HEK293 (cell line): ENCODE results near the gene YPEL1.

Experiments
- BCL6B ChIP-seq: fragments of 450-650 bp; formaldehyde crosslinking; IDR thresholded peaks from 2 replicates; pipeline ENCODE4 v1.5.1; 2017; ENCODE audit warnings: missing biosample characterization, missing genetic modification characterization
- EGR2 ChIP-seq: fragments of 450-650 bp; formaldehyde crosslinking; IDR thresholded peaks from 2 replicates; pipeline ENCODE4 v1.5.1; 2016; ENCODE audit warnings: low read depth, missing biosample characterization, missing genetic modification characterization
- MYNN ChIP-seq: fragments of 450-650 bp; formaldehyde crosslinking; IDR thresholded peaks from 2 replicates; pipeline ENCODE4 v1.5.1; 2016; ENCODE audit warnings: missing biosample characterization, missing genetic modification characterization, borderline replicate concordance
- MZF1 ChIP-seq: fragments of 450-650 bp; formaldehyde crosslinking; IDR thresholded peaks from 2 replicates; pipeline ENCODE4 v1.5.1; 2017; ENCODE audit warnings: missing biosample characterization, missing genetic modification characterization, borderline replicate concordance
- PRDM4 ChIP-seq: fragments of 450-650 bp; formaldehyde crosslinking; IDR thresholded peaks from 2 replicates; pipeline ENCODE4 v1.5.1; 2017; ENCODE audit warnings: missing biosample characterization, missing genetic modification characterization
- SP3 ChIP-seq: fragments of 450-650 bp; formaldehyde crosslinking; IDR thresholded peaks from 2 replicates; pipeline ENCODE4 v1.5.1; 2016; ENCODE audit warnings: missing biosample characterization, missing genetic modification characterization
- SP7 ChIP-seq: fragments of 450-650 bp; formaldehyde crosslinking; IDR thresholded peaks from 2 replicates; pipeline ENCODE4 v1.5.1; 2016; ENCODE audit warnings: missing biosample characterization, missing genetic modification characterization
- ZFP37 ChIP-seq: fragments of 450-650 bp; formaldehyde crosslinking; IDR thresholded peaks from 2 replicates; pipeline ENCODE4 v1.5.1; 2016; ENCODE audit warnings: missing biosample characterization, missing genetic modification characterization
- ZFP69B ChIP-seq: fragments of 450-650 bp; formaldehyde crosslinking; IDR thresholded peaks from 2 replicates; pipeline ENCODE4 v1.5.1; 2016; ENCODE audit warnings: missing biosample characterization, missing genetic modification characterization
- ZIC2 ChIP-seq: fragments of 450-650 bp; formaldehyde crosslinking; IDR thresholded peaks from 2 replicates; pipeline ENCODE4 v1.5.1; 2016; ENCODE audit warnings: missing biosample characterization, missing genetic modification characterization
- ZNF121 ChIP-seq: fragments of 450-650 bp; formaldehyde crosslinking; IDR thresholded peaks from 2 replicates; pipeline ENCODE4 v1.5.1; 2016; ENCODE audit warnings: missing biosample characterization, missing genetic modification characterization
- ZNF138 ChIP-seq: fragments of 450-650 bp; formaldehyde crosslinking; IDR thresholded peaks from 2 replicates; pipeline ENCODE4 v1.5.1; 2016; ENCODE audit warnings: missing biosample characterization, missing genetic modification characterization, borderline replicate concordance
- ZNF148 ChIP-seq: fragments of 450-650 bp; formaldehyde crosslinking; IDR thresholded peaks from 2 replicates; pipeline ENCODE4 v1.5.0; 2017; ENCODE audit warnings: missing biosample characterization, missing genetic modification characterization, borderline replicate concordance
- ZNF211 ChIP-seq: fragments of 450-650 bp; formaldehyde crosslinking; IDR thresholded peaks from 2 replicates; pipeline ENCODE4 v1.5.1; 2016; ENCODE audit warnings: low read depth, missing biosample characterization, missing genetic modification characterization
- ZNF214 ChIP-seq: fragments of 450-650 bp; formaldehyde crosslinking; IDR thresholded peaks from 2 replicates; pipeline ENCODE4 v1.5.1; 2017; ENCODE audit warnings: missing biosample characterization, mild to moderate bottlenecking, missing genetic modification characterization, borderline replicate concordance
- ZNF24 ChIP-seq: fragments of 450-650 bp; formaldehyde crosslinking; IDR thresholded peaks from 2 replicates; pipeline ENCODE4 v1.5.1; 2016; ENCODE audit warnings: missing biosample characterization, missing genetic modification characterization
- ZNF362 ChIP-seq: fragments of 450-650 bp; formaldehyde crosslinking; IDR thresholded peaks from 2 replicates; pipeline ENCODE4 v1.5.1; 2016; ENCODE audit warnings: missing biosample characterization, missing genetic modification characterization
- ZNF544 ChIP-seq: fragments of 450-650 bp; formaldehyde crosslinking; IDR thresholded peaks from 2 replicates; pipeline ENCODE4 v1.5.0; 2017; ENCODE audit warnings: missing biosample characterization, missing genetic modification characterization
- ZNF549 ChIP-seq: fragments of 450-650 bp; IDR thresholded peaks from 2 replicates; pipeline ENCODE4 v1.5.1; 2018; ENCODE audit warnings: missing biosample characterization, missing genetic modification characterization, mild to moderate bottlenecking, inconsistent platforms, moderate library complexity
- ZNF585B ChIP-seq: fragments of 450-650 bp; formaldehyde crosslinking; IDR thresholded peaks from 2 replicates; pipeline ENCODE4 v1.5.1; 2016; ENCODE audit warnings: missing biosample characterization, missing genetic modification characterization
- ZNF658 ChIP-seq: fragments of 450-650 bp; formaldehyde crosslinking; IDR thresholded peaks from 2 replicates; pipeline ENCODE4; 2016; ENCODE audit warnings: missing biosample characterization, missing genetic modification characterization
- ZNF660 ChIP-seq: fragments of 450-650 bp; IDR thresholded peaks from 2 replicates; pipeline ENCODE4 v1.5.1; 2018; ENCODE audit warnings: missing biosample characterization, mild to moderate bottlenecking, missing genetic modification characterization
- ZNF692 ChIP-seq: fragments of 450-650 bp; formaldehyde crosslinking; IDR thresholded peaks from 2 replicates; pipeline ENCODE4 v1.5.1; 2016; ENCODE audit warnings: missing biosample characterization, missing genetic modification characterization
- ZSCAN23 ChIP-seq: fragments of 450-650 bp; formaldehyde crosslinking; IDR thresholded peaks from 2 replicates; pipeline ENCODE4 v1.5.1; 2016; ENCODE audit warnings: missing biosample characterization, missing genetic modification characterization
- ZSCAN4 ChIP-seq: fragments of 450-650 bp; formaldehyde crosslinking; IDR thresholded peaks from 2 replicates; pipeline ENCODE4 v1.5.1; 2017; ENCODE audit warnings: missing biosample characterization, missing genetic modification characterization
- ZSCAN5A ChIP-seq: fragments of 450-650 bp; formaldehyde crosslinking; IDR thresholded peaks from 2 replicates; pipeline ENCODE4 v1.5.1; 2016; ENCODE audit warnings: missing biosample characterization, missing genetic modification characterization

Gene YPEL1

GRCh38 chr22:21657360-21658032, 78.1 kb downstream of the YPEL1 start (continued):
- TF ChIP-seq PRDM4 (tag by site-specific recombination) (no peak), ZNF362 (tag by site-specific recombination) (no peak), ZNF24 (tag by site-specific recombination) (no peak), BCL6B (tag by site-specific recombination) (no peak), ZNF692 (tag by site-specific recombination) (peak; percentile 68), EGR2 (tag by site-specific recombination) (0 out of 2 replicates have a peak, but pooled peaks have one; percentile 9), ZFP69B (0 out of 2 replicates have a peak, but pooled peaks have one; percentile 43), ZNF121 (tag by site-specific recombination) (no peak), ZNF585B (tag by site-specific recombination) (0 out of 2 replicates have a peak, but pooled peaks have one; percentile 8), ZNF660 (tag by site-specific recombination) (0 out of 2 replicates have a peak, but pooled peaks have one; percentile 57), ZSCAN23 (no peak), ZNF148 (tag by site-specific recombination) (no peak), ZIC2 (tag by site-specific recombination) (peak; percentile 44; the same call in 1 of the 2 replicates), ZNF214 (tag by site-specific recombination) (no peak), ZNF211 (tag by site-specific recombination) (no peak), ZNF544 (tag by site-specific recombination) (no peak), MYNN (tag by site-specific recombination) (no peak), ZNF549 (tag by site-specific recombination) (no peak), ZFP37 (tag by site-specific recombination) (no peak), ZNF658 (no peak), MZF1 (tag by site-specific recombination) (no peak), SP7 (tag by site-specific recombination) (peak; percentile 46; the same call in 1 of the 2 replicates), ZSCAN5A (tag by site-specific recombination) (0 out of 2 replicates have a peak, but pooled peaks have one; percentile 48), ZNF138 (tag by site-specific recombination) (no peak), SP3 (tag by site-specific recombination) (peak; percentile 74), ZSCAN4 (tag by site-specific recombination) (no peak)
